Retinal pigment epithelial cell (primary cell): ENCODE data around the gene LRRC15.

Experiments used
- DNase-seq: peaks from one replicate; pipeline ENCODE4 v3.0.0-alpha.2; 2010; ENCODE audit warnings: low read depth
- H3K4me3 ChIP-seq: 2 replicates; pipeline ENCODE4 v1.5.1; 2011; ENCODE audit warnings: mild to moderate bottlenecking, low read length, control low read depth, moderate library complexity
- TF ChIP-seq, protein P1 (sequence below): conservative IDR thresholded peaks from 2 replicates; pipeline ENCODE4 v1.5.1; 2011; ENCODE audit warnings: low read depth, low read length, control low read depth, inconsistent platforms

LRRC15 gene

DNA sequence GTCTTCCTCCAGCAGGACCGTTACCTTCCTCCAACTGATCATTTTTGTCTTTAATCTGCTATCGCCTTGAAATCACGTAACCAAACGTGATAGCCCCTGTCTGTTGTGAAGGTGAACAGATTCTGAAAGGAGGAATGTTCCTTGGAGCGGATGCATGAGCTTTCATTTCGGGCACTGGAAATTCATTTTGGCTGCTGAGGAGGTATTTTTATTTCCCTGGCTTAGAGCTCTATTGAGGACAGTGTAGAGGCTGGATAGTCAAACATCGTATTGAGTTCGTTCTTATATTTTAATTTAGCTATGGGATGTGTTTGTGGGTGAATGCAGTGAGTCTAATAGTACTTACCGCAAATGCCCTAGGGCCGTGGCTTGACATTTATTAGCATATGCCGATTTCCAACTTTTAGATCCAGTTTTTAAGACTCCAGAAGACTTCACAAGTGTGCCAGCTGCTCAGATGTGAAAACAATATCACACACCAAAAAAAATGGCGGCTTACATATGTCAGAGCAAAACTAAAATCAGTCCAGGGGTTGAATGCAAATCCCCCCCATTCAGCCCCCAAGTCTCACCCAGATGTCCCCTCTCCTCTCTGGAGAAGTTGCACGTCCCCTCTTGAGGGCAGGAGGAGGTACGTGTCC lies 40.5 kb downstream of the LRRC15 start:
- DNase-seq = no peak
- TF ChIP-seq, protein P1, sequence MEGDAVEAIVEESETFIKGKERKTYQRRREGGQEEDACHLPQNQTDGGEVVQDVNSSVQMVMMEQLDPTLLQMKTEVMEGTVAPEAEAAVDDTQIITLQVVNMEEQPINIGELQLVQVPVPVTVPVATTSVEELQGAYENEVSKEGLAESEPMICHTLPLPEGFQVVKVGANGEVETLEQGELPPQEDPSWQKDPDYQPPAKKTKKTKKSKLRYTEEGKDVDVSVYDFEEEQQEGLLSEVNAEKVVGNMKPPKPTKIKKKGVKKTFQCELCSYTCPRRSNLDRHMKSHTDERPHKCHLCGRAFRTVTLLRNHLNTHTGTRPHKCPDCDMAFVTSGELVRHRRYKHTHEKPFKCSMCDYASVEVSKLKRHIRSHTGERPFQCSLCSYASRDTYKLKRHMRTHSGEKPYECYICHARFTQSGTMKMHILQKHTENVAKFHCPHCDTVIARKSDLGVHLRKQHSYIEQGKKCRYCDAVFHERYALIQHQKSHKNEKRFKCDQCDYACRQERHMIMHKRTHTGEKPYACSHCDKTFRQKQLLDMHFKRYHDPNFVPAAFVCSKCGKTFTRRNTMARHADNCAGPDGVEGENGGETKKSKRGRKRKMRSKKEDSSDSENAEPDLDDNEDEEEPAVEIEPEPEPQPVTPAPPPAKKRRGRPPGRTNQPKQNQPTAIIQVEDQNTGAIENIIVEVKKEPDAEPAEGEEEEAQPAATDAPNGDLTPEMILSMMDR = no peak
- H3K4me3 ChIP-seq = no peak overlapping the region

DNA sequence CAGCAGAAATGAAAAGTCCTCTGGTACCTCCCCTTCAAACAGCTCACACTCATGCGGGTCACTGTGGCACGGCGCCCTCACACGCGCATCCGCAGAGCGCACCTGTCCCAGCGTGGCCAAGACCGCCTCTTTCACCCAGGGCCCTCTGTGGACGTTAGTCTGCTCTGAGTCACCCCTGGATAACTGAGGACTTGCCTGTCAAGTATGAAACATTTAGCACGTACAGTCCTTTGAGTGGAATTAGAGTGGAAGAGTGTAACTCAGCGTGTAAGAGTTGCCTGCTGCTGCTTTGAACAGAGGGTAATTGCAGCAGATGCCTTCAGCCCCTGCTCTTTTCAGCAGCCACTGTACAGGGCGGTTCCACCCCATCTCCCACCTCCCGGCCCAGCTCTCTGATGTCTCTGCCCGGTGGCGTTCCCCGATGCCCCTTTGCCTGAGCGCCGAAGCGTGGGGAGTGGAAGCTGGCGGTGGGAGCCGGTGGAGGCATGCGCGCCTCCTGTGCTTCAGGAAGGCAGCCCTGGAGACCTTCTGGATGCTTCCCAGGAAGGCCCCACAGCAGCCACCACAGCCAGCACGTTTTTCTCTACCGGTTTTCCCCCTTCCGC lies 41.4 kb downstream of the LRRC15 start:
- DNase-seq = peak; percentile 48
- TF ChIP-seq, protein P1 = no peak
- H3K4me3 ChIP-seq = no peak overlapping the region

DNA sequence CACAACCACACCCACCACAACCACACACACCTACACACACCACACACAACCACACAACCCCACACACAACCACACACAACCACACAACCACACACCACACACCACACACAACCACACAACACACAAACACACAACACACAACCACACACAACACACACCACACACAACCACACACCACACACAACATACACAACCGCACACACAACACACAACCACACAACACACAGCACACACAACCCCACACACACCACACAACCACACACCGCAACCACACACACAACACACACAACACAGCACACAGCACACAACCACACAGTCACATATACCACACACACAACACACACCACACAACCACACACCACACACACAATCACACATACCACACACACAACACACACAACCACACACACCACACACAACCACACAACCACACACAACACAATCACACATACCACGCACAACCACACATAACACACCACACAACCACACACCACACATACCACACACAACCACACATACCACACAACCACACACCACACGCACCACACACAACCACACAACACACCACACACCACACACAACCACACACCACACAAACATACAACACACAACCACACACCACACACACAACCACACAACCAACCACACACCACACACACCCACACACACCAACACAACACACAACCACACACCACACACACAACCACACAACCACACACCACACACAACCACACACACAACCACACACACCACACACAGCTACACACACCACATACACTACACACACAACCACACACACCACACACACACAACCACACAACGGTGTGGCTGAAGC lies 42.1 kb downstream of the LRRC15 start:
- no peak overlapping the region for H3K4me3 ChIP-seq
- DNase-seq = no peak
- TF ChIP-seq, protein P1 = no peak

DNA sequence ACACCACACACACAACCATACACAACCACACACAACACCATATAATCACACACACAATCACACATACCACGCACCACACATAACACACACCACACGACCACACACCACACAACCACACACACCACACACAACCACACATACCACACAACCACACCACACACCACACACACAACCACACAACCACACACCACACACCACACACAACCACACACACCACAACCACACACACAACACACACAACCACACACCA lies 42.6 kb downstream of the LRRC15 start:
- H3K4me3 ChIP-seq = no peak overlapping the region
- no peak for DNase-seq
- TF ChIP-seq, protein P1 = no peak

DNA sequence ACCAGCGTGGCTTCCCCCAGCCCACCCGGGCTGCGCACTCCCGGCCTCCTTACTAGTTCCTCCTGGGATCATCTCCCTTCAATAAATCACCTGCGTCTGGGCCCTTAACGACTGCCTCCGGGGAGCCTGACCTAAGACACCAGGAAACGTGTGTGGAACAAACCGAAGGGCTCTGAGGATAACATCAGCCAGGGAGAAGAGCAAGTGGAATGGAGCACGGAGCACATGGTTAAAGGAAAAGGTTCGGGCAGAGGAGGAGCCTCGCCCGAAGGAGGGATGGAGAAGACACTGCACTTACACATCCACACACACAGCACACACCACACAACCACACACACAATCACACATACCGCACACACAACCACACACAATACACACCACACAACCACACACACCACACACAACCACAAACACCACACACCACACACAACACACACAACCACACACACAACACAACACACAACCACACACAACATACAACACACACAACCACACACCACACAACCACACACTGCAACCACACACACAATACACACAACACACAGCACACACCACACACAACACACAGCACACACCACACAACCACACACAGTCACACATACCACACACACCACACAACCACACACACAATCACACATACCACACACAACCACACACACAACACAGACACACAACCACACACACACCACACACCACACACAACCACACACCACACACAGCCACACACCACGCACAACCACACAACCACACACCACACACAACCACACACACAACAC lies 43.2 kb downstream of the LRRC15 start:
- no peak for DNase-seq
- H3K4me3 ChIP-seq = no peak overlapping the region
- TF ChIP-seq, protein P1 = no peak

DNA sequence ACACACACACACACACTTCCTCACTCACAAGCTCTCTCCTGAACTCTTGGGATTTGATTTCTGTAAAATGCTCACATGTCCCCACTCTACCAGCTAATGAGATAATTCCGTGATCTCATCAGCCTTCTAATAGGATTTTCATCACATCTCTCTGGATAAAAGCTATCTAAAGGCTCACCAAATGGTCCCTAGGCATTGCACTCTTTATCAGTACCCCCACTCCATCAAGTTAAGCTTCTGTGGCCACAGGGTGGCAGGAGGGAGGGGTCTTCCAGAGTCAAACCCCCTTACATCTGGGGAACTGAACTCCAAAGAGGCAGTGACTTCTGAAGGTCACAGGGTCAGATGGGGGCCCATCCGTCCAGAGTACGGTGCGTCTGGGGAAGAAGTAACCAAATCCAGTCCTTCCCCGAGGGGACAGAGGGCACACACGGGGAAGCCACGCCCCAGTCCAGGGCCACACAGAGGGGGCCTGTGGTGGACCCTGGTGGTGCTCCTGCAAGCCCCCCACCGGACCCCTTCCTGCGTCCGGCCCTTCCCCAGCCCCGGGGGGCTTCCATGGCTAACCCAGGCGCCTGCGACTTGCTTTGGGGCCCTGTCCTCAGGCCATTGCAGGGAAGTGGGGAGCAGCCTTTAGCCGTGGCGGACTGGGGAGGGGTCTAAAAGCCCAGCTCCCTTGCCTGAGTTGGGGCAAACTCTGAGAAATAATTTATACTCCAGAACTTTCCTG lies 44.0 kb downstream of the LRRC15 start:
- TF ChIP-seq, protein P1 = no peak
- no peak overlapping the region for H3K4me3 ChIP-seq
- no peak for DNase-seq
